NCI-H1417 treated with DMSO at 0.1 percent for 48 hours (cell line): ENCODE results near the gene VSX1.

ENCODE experiments used
- DNase-seq: peaks from one replicate; lab custom pipeline; 2025; lab: John Stamatoyannopoulos, UW

The VSX1 gene

GRCh38 chr20:25087186-25087929 is 5.4 kb upstream of the VSX1 start:
- no peak for DNase-seq

GRCh38 chr20:25085756-25086495 is 4.0 kb upstream of the VSX1 start:
- no peak for DNase-seq

GRCh38 chr20:25084626-25085187 is 2.8 kb upstream of the VSX1 start:
- no peak for DNase-seq

GRCh38 chr20:25083773-25084625 is 2.1 kb upstream of the VSX1 start:
- DNase-seq: no peak

DNA sequence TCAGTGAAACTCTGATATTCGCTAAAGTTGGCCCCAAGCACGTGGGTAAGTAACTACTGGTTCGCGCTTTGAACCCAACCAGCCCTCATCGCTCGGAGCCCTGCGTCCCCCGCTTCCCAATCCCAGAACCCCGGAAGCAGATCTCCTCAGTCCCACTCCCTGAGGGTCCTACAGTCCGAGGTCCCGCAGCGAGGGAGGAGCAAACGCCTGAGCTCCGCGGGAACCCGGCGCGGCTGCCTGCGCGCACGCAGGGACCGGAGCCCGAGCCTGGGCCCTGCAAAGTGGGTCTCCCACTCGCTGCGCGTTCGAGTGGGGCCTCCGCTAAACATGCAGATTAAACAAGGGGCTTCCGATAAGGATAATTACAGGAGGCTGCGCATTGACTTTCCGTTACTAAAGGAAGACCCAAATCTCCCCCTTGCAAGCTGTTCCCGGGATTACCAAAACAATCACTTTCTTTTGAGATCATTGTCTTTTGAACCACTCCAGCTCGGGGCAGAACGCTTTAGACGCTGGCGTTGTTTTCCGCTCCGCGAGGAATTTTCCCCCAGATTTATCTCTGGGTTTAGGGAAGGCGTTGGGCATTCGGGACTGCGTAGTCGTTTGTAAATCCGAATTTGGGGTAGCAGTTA is 1.3 kb upstream of the VSX1 start:
- DNase-seq: no peak

- no peak for DNase-seq
Observed at GRCh38 chr20:25082498-25082873, 545 bp upstream of the VSX1 start.

- no peak for DNase-seq
Observed at GRCh38 chr20:25081065-25081729, 744 bp downstream of the VSX1 start.

DNA sequence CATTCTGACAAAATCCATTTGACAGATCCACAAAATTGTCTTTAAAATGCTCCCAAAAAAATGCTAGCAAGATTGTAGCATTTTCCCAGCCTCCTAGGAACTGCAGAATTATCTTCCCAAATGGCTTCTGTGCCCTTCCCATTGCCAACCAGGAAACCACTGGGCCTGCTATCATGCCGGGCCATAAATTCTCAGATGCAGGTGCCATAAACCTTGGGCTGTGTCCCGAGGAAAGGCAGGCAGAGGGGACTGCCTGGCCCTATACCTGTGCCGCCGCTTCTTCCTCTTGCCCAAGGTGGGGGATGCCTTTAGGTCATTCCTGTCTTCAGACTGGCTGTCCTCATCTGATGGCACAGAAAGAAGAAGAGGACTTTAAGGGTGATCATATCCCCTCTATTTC is 2.8 kb downstream of the VSX1 start:
- DNase-seq: no peak

GRCh38 chr20:25078662-25079061 is 3.3 kb downstream of the VSX1 start:
- no peak for DNase-seq

GRCh38 chr20:25077610-25078169 is 4.3 kb downstream of the VSX1 start:
- no peak for DNase-seq

GRCh38 chr20:25076731-25077609 is 5.0 kb downstream of the VSX1 start:
- no peak for DNase-seq

DNA sequence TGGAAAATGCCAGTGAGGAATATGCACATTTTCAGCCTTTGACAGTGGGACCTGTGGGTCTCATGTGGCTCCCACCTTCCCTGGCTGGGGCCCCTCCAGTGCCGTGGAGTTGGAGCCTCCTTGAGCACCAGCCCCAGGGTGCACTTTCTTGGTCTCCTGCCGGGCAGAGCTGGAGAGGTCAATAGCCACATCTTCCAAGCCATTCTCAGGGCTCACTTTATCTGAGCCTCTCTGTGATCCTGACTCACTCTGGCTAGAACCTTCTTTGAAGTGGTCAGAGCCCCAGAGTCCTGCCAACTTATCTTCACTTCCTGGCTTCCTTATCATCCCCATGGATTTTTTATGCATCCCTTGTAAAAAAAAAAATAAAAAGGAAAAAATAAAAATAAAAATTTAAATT is 5.7 kb downstream of the VSX1 start:
- no peak for DNase-seq

- no peak for DNase-seq
Observed at GRCh38 chr20:25073544-25073943, 8.4 kb downstream of the VSX1 start.

DNA sequence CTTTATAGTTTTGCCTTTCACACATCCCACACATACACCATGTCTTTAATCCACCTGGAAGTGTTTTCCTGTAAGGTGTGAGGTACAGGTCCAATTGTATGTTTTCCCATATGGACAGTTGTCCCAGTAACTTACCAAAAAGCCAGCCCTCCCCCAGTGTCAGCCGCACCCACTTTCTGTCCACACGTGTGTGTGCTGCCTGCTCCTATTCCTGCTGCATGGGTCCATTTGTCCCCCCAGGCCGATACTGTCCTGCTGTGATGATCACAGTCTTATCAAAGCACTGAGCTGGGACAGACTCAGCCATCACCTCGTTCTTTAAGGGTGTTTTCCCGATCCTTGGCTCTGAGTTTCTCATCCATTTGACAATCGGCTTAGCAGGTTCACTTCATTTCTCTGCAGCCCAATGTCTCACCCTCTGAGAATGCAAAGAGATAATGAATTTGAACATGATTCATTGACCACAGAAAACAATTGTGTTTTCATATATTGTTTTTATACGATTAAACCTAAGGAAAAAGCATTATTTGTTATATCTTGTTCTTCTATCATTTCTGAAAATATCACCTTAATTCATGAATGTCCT is 9.6 kb downstream of the VSX1 start:
- DNase-seq: no peak

- no peak for DNase-seq
Observed at GRCh38 chr20:25071734-25072133, 10.2 kb downstream of the VSX1 start.

DNA sequence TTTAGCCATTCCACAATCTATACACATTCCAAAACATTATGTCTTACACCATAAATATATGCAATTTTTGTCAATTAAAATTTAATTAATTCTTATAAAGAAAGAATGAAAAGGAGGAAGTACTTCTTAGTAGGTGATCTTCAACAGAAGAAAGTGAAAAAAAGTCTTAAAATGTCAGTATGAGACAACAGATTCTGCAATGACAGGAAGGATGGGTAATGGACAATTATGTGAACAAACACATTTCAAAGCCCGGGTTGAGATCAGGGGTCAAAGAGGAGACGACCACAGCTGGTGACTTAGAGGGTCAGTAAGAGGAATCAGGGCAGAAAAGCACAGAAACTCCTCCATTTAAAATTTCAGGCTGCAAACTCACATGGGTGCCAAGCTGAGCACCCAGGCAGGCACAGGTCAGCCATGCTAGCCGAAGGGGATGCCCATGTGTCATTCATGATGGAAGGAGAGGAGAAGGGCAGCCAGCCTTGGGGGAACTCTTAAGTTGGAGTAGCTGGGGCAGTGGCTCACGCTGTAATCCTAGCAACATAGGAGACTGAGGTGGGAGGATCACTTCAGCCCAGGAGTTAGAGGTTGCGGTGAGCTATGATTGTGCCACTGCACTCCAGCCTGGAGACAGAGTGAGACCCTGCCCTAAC is 11.0 kb downstream of the VSX1 start:
- DNase-seq: no peak

- no peak for DNase-seq
Observed at GRCh38 chr20:25067102-25067987, 14.6 kb downstream of the VSX1 start.

- no peak for DNase-seq
Observed at GRCh38 chr20:25066386-25066785, 15.6 kb downstream of the VSX1 start.
